ENCODE results near the gene PCGF3.
A peak's percentile ranks its signal among the peaks of the same experiment; 100 is the strongest.
"Not testable (repeated sequence)": the region's sequence is repeated elsewhere in the genome, so short reads cannot be mapped to it uniquely, and the experiment has no call there.

Gene PCGF3

DNA sequence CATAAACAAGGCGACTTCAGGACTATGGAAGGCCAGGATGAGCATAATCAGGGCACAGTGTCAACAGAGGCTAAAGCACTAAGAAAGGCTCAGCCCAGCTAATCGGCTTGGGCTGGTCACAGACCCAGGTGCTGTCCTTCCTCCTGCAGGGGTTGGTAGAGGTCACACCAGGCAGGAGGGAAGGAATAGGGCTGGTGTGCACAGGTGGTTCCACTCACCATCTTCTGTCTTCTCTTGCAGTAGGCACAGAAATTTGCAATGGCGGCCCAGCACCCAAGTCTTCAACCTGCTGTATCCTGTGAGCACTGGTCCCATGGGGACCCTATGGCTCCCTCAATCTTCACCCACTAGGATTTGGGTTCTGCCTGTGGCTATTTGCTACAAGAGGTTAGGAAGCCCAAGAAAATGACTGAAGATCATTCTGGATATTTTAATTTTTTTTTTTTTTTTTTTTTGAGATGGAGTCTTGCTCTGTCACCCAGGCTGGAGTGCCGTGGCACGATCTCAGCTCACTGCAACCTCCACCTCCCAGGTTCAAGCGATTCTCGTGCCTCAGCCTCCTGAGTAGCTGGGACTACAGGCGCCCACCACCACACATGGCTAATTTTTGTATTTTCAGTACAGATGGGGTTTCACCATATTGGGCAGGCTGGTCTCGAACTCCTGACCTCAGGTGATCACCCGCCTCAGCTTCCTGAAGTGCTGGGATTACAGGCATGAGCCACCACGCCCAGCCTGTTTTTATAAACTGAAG is 35.6 kb upstream of the PCGF3 start:
- DNase-seq = not testable (repeated sequence)

DNA sequence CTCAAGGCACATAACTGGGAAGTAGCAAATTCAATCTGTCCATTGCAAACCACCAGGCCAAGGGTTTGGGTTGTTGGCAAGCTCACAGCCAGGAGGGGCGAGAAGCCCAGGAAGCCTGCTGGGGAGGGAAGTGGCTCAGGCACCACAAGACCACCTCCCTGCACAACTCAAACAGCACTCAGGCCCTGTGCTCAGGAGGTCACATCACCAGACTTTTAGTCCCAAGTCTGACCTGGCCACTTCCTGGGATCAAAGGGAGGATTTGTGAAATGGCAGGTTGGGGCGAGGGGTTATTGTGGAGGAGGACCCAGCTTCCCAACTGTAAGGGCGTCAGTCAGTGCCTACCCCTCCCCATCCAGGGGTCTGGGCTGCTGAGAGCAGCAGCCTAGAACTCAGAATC is 33.9 kb upstream of the PCGF3 start:
- no peak for DNase-seq

DNA sequence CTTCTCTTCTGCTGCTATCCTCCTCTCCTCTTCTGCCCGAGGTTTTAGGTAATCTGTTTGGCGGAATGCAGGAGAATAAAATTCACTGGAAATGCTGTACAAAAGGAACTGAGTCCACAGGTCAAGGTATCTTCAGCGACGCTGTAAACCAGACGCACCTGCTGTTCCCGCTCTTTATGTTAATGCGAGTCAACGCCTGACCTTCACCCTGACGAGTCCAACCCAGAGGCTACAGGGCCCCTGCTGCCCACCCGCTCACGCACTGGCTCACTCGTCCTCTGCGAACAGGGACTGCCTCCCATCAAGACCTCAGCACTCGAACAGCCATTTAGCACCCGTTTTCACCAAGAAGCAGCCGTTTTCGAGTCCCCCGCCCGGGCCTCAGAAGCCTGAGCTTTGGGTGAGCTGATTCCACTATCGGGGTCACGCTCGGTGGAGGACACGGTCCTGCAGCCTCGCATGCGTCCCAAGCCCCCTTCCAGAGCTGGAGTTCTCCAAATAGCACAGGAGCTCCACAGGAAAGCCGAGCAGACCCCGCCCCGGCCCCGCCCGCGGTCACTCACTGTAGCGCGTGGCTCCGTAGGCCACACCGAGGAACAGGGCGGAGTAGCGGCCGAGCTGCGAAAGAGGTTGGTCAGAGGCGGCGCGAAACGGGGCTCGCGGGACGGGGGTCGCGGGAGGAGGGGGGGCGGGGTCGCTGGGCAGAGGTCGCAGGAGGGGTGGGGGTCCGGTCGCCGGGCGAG is 32.1 kb upstream of the PCGF3 start:
- DNase-seq = no peak

DNA sequence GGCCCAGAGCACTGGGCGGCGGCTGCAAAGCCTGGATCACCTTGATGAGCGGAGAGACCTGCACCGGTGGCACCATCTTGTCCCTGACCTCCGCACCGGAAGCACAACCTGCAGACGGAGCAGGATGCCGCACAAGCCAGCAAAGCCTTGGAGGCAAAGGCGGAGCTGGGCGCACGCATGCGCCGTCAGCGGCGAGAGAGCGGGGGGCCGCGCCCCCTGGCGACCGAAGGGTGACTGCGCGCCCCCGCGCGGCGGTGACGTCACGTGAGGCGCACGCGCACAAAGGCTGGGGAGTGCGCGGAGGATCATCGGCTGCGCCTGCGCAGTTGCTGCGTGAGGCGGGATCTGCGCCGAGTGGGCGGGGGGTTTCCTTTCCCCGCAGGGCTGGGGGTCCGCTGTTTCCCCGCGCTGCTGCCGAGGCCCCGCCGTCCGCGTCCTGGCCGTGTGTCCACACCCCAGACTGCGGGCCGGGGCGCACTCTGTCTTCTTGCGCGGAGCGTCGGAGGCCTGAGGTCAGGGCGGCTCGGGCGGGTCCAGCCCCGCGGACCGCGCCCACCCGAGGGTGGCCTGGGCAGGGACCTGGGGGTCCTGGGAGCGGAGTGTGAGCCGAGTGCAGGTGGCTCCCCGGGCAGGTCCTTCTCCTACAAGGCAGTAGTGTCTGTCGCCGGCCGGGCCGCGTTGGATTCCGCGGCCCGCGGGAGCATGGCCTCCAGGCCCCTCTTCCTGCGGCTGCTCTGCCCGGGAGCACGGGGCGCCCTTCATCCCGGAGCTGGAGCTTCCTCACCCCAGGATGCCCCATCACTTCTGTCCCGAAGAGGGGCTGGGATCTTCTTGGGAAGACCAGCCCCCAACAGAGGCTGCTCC is 31.2 kb upstream of the PCGF3 start, which contains the start of the genes ATP5ME and MYL5:
Gene ATP5ME (minus strand): TSS at position 105 of the 864 bp plus-strand sequence. CDS start 29 bp downstream, at position 76.
Gene MYL5 (plus strand): TSS at position 371 of the 864 bp plus-strand sequence. CDS start 3,485 bp downstream, outside the sequence.
- DNase-seq = peak; percentile 98

DNA sequence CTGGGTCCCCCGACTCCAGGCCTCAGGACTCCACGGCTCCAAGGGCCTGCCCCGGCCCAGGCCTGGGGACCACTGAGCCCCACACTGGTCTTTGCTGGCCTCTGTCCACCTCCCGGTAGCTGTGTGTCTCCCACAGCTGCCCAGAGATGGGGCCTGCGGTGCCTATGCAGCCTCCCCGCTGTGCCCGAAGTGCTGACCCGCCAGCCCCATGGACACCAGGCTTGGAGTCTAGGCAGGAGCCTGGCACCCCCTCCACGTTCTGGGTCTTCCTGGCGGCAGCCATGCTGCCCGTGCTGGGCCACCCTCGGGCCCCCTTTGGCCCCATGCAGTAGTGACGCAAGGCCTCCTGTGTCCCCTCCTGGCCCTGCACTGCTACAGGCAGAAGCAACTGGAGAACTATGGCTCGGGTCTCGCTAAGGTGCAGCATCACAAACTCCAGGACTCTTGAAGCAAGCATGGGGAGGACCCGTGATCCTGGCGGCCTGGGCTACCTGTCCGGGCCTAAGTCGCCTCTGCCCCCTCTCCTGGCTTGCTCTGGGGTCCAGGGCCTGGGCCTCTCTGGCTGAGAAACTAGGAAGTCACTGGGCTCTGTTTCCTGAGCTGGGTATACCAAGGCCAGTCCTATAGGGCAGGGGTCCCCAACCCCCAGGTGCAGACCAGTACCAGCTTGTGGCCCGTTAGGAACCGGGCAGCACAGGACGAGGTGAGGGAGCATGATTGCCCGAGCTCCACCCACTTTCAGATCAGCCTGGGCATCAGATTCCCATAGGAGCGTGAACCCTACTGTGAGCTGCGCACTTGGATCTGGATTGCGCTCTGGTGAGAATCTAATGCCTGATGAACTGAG is 30.4 kb upstream of the PCGF3 start:
- no peak for DNase-seq

DNA sequence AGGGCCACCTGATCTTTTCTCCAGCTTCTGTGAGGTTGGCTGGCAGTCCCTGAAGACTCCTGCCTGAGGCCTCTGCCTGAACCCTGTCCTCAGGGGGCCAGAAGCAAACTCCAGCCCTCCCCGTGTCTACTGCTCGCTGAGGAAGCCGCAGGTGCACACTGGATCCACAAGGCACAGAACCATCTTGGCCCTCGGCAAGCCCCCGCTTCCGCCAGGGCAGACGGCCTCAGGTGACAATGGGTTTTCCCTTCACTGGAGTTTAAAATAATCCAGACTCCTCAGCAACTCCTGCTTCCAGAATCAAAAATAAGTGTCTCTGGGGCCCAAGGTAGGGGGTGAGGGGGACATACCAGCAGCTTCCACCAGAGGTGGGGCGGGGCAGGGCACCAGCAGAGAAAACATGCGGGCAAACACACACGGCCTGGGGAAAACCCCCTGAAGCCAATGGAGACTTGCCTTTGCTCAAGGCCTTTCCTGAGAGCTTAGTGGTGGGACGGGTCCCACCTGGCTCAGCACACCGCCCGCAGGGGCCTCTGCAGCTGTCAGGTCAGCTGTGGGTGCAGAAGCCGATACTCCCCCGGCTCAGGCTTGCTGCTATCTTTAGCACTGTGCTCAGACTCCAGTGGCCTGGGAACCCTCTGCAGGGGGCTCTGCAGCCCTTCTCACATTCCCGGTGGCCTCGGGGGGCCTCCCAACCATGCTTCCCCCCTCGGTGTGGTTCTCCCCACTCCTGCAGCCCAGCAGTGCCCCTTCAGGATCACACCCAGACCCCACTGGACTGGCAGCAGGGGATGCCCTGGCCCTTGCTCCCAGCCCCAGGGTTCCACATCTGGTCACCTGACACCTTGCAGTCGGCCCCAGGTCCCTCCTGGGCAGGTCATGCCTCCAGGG is 29.4 kb upstream of the PCGF3 start:
- no peak for DNase-seq

DNA sequence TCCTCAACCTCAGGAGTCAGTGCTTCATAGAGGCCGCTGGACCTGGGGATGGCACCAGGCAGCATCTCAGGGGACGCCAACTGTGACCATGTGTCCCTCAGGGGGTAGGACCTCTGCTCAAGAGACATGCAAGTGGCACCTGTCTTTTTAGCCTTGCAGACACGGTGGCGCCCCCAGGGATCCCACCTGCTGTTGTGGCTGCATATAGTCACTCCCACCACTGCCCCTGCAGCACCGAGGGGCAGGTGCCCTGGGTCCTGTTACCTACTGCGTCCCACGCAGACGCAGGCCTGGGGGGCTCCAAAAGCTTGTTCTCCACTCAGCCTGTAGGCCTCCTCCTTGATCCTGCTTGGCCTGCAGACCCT is 28.8 kb upstream of the PCGF3 start:
- DNase-seq = no peak

DNA sequence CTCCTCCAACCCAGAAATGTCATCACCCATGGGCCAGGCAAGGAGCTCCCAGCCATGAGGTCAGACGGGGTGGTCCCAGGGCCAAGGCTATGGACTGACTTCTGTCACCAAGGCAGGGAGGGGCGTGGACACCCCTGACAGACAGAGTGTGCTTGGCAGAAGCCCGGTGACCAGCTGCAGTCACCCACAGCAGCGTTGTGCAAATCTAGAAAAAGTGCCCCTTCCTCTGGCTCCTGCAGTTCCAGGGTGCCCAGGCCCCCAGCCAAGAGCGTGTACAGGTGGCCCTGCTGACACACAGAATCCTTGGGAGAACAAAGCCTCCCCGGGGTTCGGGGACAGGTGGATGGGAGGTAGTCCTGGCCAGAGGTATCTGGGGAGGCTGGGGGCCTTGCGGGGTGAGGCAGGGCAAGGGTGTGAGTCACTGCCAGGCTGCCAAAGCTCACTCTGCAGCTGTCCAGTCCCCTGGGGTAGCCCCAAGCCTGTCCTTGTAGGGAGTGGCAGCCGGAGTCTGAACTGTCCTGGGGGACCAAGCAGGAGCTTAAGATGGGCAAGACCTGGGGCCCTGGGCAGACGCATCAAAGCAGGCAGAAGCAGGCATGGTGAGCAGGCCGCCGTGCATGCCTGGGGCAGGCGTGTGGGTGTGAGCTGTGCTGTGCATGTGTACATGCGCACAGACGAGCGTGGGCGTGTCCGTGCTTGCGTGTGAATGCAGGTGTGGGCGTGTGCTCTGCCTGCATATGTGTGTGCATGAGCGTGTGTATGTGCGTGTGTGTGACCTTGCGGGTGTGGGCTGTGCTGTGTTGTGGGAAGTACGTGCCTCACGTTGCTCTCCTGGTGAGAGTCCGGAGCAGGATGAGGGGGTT is 28.0 kb upstream of the PCGF3 start:
- DNase-seq = no peak

DNA sequence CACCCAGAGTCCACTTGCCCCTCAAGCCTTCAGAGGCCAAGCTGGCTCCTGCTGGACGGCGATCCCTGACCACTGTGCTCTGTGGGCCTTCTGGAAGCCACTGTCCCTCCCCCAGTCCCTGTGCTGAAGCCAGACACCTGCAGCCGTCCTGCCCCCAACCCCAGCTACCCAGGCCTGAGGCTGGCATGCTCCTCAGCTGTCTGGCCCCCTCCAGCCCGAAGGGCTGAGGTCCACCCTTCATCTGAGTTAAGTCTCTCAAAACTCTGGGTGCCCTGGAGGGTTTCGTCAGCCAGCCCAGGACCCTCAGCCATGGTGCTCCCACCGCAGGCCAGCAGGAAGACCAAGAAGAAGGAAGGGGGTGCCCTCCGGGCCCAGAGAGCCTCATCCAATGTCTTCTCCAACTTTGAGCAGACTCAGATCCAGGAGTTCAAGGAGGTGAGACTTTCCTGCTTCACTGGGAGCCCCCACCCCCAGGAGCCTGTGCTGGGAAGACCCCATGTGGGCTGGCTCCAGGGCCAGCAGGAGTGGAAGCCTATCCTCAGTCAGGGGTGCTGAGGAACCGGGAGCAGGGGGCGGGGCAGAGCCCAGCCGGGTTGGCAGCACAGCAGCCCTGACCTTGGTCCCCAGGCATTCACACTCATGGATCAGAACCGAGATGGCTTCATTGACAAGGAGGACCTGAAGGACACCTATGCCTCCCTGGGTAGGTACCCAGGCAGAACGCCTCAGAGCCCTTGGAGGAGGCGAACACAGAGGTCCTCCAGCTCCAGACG is 27.1 kb upstream of the PCGF3 start:
- no peak for DNase-seq

DNA sequence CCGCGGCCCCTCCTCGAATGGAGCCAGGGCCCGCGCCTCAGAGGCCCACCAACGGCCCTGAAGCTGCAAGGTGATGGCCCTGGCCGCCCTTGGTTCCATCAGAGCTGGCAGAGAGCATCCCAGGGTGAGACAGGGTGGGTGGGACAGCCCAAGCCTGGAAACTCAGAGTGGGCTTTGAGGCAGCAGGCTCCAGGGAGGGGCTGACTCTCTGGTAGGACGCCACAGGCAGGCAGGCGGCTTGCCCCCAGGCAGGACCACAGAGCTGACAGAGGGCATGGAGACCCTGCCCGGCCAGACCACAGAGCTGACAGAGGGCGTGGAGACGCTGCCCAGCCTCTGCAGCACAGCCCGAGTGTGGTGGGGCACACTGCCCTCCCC is 26.5 kb upstream of the PCGF3 start:
- no peak for DNase-seq

DNA sequence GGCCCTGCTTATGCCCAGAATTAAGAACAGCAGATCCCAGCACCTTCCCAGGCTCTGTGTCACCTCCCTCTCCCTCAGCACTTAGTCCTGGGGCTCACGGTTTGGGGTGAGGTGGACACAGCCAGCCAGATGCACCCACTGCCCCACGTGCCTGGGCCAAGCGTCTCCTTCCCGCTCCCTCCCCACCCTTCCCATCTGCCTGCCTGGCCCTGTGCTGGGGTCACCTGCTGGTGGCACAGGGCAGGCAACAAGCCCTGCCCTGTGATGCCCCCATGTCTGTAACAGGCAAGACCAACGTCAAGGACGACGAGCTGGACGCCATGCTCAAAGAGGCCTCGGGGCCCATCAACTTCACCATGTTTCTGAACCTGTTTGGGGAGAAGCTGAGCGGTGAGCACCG is 26.0 kb upstream of the PCGF3 start:
- DNase-seq = no peak

DNA sequence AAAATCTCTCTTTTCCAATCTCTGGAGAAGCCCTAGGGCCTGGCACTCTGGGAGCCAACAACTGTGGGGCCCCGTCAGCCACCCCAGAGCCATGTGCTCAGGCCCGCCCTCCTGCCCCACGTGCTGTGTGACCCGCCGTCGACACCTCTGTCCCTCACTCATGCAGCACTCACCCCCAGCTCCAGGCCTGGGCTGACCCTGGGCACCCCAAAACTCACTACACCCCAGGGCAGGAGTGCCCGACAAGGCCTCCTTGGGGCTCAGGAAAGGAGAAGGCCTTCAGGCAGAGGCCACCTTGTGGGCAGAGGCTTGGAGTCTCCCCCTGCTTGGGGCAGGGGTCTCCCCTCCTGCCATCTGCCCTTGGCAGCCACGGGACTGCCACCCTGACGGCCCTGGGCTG is 25.5 kb upstream of the PCGF3 start:
- DNase-seq = no peak

DNA sequence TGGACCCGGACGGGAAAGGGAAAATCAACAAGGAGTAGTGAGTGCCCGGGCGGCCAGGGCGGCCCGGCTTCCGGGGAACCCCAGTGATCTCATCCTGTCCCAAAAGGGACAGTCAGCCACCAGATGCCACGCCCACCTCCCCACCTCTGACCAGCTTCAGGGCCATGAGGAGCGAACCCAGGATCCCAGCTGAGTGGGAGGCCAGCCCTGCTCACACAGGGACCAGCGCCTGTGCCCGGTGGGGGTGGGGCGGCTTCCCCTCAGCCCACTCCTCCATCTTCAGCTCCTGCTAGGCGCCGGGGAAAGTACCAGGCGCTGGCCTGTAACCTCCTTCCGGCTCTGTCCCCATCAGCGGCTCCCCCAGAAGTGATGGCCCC is 25.1 kb upstream of the PCGF3 start:
- no peak for DNase-seq

DNA sequence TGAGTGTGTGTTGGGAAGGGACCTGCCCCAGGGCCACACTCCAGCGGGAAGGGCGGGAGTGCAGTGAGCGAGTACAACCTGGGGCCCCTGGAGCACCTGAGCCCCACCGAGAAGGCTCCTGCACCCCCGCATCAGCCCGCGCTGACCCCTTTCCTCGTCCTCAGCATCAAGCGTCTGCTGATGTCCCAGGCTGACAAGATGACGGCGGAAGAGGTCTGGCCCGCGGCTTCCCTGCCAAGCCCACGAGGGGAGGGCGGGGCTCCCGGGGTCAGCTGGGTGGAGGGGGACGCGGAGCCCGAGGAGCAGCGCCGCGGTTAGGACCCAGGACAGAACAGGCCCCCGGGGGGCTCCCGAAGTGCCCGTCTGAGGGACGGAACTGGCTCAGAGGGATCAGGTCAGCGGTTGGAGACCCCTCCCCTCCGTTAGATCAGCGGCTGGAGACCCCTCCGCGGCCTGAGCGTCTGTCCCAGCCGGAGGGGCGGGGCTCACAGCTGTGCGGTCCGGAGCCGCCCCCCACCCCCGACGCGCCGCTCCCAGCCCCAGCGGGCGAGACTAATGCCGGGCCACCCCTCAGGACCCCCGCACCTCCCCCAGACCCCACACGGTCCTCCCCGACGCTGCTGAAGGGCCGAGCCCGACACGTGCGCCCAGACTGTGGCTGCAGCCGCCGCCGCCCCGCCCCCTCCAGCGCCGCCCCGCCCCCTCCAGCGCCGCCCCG is 24.5 kb upstream of the PCGF3 start:
- peak; percentile 90 for DNase-seq

DNA sequence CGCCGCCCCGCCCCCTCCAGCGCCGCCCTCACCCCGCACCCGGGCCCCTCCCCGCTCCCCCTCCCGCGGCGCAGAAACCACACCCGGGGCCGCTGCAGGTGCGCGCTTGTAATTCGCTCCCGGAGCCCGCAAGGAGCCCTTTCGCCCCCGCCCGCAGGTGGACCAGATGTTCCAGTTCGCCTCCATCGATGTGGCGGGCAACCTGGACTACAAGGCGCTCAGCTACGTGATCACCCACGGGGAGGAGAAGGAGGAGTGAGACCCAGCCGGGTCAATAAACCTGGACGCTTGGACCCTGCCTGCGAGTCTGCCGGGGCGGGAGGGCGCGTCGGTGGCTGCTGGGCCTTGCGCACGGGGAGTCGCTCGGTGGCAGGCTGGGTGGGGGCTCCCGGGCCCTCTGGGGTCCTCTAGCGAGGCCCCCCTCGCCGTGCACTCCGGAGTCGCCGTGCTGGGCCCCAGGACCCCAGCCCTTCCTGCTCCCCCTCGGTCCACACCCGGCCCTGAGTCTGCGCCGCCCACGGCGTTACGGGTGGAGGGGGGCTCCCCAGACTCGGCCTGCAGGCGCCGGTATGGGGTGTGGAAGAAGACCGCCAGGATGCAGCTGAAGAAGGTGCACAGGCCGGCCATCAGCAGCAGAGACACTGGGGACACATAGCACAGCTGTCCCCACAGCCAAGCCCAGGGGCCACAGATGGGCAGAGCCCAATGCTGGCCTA is 23.7 kb upstream of the PCGF3 start:
- DNase-seq = peak; percentile 66

DNA sequence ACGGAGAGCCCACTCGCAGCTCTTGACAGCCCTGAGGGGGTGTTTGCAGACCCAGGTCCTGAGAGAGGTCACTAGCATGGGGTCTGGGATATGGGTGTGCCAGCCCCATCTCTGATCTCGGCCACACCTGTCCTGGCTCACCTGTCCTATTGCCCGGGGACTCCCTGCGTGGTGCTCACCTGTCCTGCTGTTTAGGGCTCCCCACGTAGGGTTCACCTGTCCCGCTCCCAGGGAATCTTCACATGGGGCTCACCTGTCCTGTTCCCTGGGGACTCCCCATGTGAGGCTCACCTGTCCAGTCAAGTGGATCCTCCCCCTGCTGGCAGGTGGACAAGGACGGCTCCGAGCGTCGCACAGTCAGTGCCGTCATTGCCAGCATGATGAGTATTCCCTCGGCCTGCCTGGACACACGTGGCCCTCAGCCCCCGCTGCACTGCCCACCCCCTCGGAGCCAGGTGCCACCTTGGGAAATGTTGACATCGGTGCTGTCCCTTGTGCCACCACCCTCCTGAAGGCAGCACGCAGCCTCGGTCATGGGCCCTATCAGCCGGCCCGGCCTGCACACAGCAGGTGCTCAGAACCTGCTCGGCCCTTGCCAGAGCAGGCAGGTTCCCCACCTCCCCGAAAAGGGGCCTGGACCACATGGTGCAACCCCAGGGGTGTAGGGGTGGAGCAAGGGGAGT is 23.0 kb upstream of the PCGF3 start:
- no peak for DNase-seq

DNA sequence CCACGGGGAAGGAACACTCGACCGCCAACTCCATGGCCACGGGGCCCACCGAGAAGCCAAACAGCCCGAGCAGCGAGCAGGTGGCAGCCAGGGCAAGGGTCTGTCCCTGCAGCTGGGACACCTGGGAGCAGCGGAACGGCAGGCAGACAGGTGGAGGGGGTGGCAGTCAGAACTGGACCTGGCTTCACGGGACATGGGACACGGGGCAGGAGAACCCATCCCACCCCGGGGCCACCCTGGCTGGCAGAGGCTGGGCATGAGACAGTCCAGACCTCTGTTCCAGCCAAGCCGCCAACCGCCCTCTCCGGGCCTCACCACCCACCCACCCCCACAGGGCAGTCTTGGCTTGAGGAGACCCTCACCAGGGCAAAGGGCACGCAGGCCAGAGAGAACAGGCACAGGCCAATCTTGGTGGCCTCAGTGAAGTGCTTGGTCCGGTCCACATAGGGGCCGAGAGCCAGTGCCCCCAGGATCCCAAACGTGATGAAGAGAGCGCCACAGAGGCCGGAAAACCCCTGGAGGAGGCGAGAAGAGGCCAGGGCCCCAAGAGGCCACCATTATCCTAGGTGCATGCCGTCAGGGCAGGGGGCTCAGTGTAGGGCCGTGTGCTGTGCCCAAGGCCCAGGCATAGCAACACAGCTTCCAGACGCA is 22.3 kb upstream of the PCGF3 start:
- DNase-seq = no peak

Measured in islet precursor cell (in vitro differentiated cells).